Measurements from ENCODE around the gene RAP1A. TPM values are rescaled to one million over a fixed set of nuclear protein-coding genes. Genes with fewer than 3 reads are reported as not detected.
"Not testable (repeated sequence)": the region's sequence is repeated elsewhere in the genome, so short reads cannot be mapped to it uniquely, and the experiment has no call there.

The RAP1A gene
- total RNA-seq, 1 experiment from 2014 or later: 4.2 TPM

DNA sequence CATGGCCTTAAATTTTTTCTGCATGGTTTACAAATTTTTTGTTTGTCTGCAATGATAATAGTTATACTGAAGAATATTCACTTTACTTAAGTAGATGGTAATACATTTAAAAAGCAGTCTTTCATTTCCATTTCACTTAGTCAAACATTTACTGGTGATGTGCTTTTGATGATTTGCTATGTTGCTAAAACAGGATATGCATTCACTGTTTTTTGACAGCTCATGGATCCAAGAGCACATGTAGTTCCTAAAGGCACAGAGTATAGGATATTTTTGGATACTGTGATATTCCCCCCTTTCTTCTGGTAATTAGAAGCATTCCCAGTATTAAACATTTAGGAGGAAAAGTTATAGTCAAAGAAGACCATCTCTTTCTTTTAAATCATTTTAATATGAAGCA, 45.9 kb downstream of the RAP1A start:
- no peak for DNase-seq (ENCODE audit: low spot score)

GRCh38 chr1:111666828-111667227, 47.2 kb downstream of the RAP1A start:
- no peak for DNase-seq (ENCODE audit: low spot score)

DNA sequence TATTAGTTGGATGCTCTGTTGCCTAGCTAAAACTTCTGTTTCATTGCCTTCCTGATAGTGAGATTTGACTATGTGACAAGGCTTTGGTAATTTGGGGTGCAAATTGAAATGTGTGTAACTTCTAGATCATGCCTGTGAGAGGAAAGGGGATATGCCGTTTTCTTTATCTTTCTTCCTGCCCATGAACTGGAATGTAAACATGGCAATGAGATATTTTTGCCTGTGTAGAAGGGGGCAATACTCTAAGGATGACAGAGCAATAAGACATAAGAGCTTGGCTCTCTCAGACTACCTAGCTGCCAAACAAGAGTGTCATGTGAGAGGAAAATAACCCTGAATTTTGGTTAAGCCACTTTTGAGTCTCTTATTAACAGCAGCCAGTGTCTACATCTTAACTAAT, 49.7 kb downstream of the RAP1A start:
- no peak for DNase-seq (ENCODE audit: low spot score)

DNA sequence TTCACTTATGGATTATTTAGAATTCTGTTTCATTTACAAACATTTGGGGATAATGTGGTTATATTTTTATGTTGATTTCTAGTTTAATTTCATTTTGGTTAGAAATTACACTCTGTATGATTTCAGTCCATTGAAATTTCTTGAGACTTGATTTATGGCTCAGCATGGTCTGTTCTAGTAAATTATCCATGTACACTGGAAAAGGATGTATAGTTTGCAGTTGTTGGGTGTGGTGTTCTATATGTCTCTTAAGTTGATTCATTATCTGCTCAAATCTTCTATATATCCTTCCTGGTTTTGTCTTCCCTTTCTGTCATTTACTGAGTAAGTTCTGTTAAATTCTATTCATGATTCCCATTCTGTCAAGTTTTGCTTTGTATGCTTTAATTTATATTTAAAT, 52.3 kb downstream of the RAP1A start:
- DNase-seq (ENCODE audit: low spot score): no peak

- DNase-seq (ENCODE audit: low spot score): no peak
Observed at GRCh38 chr1:111672331-111672730, 52.7 kb downstream of the RAP1A start.

DNA sequence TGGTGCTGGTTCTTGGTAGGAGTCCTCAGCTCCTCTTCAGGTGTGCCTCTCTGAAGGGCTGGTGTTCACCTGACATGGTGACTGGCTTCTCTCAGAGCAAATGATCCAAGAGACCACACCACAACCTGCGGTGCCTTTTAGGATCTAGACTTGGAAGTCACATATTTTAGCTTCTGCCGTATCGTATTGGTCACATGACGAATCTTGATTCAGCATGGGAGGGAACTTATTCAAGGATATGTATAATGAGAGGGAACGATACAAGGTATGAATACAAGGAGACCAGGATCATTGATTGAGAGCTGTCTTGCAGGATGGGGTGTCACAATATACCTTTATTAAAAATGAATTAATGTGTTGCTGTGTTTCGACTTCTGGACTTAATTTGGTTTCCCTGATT, 58.0 kb downstream of the RAP1A start:
- DNase-seq (ENCODE audit: low spot score): no peak

GRCh38 chr1:111679541-111679940, 60.0 kb downstream of the RAP1A start:
- no peak for DNase-seq (ENCODE audit: low spot score)

DNA sequence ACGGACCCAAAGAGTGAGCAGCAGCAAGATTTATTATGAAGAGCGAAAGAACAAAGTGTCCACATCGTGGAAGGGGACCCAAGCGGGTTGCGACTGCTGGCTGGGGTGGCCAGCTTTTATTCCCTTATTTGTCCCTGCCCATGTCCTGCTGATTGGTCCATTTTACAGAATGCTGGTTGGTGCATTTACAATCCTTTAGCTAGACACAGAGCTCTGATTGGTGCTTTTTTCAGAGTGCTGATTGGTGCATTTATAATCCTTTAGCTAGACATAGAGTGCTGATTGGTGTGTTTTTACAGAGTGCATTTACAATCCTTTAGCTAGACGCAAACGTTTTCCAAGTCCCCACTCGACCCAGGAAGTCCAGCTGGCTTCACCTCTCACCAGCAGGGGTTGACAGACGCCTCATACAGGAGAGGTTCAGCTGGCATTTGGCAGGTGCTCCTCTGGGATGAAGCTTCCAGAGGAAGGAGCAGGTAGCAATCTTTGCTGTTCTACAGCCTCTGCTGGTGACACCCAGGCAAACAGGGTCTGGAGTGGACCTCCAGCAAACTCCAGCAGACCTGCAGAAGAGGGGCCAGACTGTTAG, 60.7 kb downstream of the RAP1A start:
- not testable (repeated sequence) for DNase-seq (ENCODE audit: low spot score)

DNA sequence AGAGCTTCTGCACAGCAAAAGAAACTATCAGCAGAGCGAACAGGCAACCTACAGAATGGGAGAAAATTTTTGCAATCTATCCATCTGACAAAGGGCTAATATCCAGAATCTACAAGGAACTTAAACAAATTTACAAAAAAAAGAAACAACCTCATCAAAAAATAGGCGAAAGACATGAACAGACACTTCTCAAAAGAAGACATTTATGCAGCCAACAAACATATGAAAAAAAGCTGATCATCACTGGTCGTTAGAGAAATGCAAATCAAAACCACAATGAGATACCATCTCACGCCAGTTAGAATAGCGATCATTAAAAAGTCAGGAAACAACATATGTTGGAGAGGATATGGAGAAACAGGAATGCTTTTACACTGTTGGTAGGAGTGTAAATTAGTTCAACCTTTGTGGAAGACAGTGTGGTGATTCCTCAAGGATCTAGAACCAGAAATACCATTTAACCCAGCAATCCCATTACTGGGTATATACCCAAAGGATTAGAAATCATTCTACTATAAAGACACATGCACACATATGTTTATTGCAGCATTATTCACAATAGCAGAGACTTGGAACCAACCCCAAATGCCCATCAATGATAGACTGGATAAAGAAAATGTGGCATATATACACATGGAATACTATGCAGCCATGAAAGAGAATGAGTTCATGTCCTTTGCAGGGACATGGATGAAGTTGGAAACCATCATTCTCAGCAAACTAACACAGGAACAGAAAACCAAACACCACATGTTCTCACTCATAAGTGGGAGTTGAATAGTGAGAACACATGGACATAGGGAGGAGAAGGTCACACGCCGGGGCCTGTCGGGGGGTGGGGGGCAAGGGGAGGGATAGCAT, 65.9 kb downstream of the RAP1A start:
- not testable (repeated sequence) for DNase-seq (ENCODE audit: low spot score)

DNA sequence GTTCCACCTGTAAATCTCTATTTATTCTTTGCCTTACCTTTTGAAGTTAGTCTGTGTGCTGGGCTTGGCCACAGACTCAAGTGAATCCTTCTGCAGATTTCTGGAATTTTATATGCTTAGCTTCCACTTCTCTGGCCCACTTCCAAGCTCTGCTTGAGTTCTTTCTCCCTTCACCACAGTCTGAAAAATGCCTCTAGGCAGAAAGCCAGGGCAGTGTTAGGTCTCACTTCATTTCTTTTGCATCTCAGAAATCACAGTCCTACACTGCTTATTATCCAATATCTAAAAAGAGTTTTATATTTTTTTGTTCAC, 70.7 kb downstream of the RAP1A start:
- DNase-seq (ENCODE audit: low spot score): no peak

DNA sequence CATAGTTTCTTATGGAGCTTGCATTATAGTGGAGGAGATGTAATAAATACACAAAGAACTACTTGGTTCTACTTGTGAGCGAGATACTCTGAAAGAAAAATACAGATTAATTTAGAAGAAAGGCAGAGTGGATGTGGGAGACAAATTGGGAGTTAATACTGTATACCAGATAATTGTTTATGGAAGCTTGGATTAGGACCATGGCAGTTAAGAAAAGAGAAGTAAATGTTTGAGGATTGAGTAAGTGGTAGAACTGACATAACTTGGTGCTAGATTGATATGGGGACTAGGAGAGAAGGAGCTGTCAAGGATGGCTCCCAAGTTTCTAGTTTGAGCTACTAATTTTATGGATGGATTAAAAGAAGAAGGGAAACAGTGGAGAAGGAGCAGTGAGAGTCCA, 72.3 kb downstream of the RAP1A start:
- DNase-seq (ENCODE audit: low spot score): no peak

DNA sequence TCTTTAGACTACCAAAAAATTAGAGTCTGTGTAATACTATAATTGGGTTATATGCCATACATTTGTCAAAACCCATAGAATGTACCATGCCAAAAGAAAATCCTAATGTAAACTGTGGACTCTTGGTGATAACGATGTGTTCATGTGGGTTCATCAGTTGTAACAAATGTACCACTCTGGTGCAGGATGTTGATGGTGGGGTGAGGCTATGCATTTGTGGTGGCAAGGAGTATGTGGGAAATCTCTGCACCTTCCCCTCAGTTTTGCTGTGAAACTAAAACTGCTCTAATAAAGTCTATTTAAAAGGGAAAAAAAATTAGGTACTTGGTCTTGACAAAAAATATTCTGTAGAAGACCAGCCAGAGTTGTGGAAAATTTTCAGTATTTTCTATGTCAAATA, 76.2 kb downstream of the RAP1A start:
- no peak for DNase-seq (ENCODE audit: low spot score)

GRCh38 chr1:111696330-111696729, 76.7 kb downstream of the RAP1A start:
- DNase-seq (ENCODE audit: low spot score): no peak

GRCh38 chr1:111699268-111699667, 79.7 kb downstream of the RAP1A start:
- no peak for DNase-seq (ENCODE audit: low spot score)

DNA sequence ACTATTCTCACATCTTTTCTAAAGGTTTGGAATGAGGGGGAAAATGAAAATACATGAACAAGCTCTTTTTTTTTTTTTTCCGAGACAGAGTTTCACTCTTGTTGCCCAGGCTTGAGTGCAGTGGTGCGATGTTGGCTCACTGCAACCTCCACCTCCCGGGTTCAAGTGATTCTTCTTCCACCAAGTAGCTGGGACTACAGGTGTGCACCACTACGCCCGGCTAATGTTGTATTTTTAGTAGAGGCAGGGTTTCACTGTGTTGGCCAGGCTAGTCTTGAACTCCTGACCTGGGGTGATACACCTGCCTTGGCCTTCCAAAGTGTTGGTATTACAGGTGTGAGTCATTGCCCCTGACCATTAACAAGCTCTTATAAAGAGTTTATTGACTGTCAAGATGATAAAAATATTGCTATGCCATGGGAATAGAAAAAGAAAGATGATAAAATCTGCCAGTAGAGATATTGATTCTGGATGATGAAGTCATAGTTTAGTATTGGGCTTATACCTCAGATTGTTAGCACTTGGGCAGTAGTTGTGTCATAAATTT, 83.0 kb downstream of the RAP1A start:
- DNase-seq (ENCODE audit: low spot score): no peak

GRCh38 chr1:111704240-111704639, 84.7 kb downstream of the RAP1A start:
- no peak for DNase-seq (ENCODE audit: low spot score)

DNA sequence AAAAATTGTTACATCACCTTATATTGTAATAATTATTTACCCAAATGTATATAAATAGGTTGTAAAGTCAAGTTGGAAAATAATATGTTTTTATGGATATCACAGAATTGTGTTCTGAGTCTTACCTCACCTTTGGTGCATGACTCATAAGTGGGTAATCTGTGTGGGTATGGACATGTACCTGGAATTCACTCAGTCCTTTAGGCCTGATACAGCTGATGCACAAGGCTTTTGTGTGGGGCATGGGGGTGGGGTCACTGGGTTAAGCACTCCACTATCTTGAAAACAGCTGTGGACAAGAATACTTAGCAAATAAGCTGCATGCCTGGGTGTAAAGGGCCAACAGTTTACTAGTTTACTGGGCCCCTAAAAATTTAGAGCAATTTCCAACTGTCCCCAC, 85.2 kb downstream of the RAP1A start:
- DNase-seq (ENCODE audit: low spot score): no peak

DNA sequence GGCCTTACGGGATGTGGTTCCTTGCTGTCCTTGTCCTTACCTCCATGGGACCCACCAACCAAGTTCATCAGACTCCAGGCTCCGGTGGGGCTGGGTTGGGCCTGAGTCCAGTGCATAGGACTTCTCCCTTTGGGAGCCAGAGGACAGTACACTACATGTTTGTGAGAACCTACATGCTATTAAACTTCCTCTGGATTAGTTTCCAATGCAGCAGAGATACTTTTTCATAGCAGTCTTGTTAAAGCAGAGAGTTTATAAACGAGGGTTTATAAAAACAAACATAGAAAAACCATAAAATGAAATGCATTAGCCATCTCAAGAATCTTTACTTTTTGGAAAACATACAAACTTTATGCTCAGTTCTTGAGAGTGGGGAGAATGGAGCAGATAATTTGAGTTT, 86.3 kb downstream of the RAP1A start:
- no peak for DNase-seq (ENCODE audit: low spot score)

GRCh38 chr1:111706921-111707320, 87.3 kb downstream of the RAP1A start:
- DNase-seq (ENCODE audit: low spot score): no peak

GRCh38 chr1:111707906-111708305, 88.3 kb downstream of the RAP1A start:
- DNase-seq (ENCODE audit: low spot score): no peak

DNA sequence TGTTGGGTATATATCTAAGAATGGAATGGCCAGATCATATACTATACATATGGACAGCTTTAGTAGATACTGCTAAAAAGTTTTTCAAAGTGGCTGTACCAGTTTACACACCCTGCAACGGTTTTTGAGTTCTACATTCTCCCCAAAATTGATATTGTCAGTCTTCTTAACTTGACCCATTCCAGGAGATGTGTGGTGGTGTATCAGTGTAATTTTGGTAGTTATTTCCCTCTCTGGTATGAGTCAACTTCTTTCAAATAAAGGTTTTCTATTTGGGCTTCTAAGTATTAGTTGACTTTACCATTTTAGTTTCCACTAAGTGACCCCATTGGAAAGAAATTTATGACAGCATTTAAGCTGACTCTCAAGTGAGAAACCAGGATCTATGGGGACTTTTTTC, 90.4 kb downstream of the RAP1A start:
- DNase-seq (ENCODE audit: low spot score): no peak

GRCh38 chr1:111716333-111716732, 96.7 kb downstream of the RAP1A start:
- no peak for DNase-seq (ENCODE audit: low spot score)

DNA sequence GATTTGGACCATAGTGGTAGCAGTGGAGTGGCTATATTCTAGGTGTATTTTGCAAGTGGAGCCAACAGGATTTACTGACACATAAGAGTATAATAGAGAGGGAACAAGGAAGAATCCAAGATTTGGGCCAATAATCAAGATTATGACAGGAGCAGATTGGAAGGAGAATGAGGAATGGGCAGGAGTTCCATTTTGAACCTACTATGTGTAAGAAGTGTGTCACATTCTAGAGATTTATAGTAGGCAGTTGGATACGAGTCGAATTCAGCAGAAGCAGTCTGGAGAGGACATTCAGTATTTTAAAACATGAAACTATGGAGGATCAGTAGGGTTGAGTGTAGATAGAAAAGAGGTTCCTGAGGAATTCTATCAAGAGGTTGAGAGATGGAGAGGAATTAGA, 97.9 kb downstream of the RAP1A start:
- no peak for DNase-seq (ENCODE audit: low spot score)

All from HT-29 (cell line).